K562 (cell line): ENCODE data around the gene IMPG2.

Source experiments
- CTCF ChIP-seq, 3 experiments: IDR thresholded peaks in 2 of 3; conservative IDR thresholded peaks in 1 of 3; 2 replicates each; pipeline ENCODE4 v1.5.1; 2011 to 2012; ENCODE audit warnings: low read length in 3 of 3, mild to moderate bottlenecking in 3 of 3, control low read depth in 2 of 3, improper control_type of control experiment in 1 of 3, inconsistent platforms in 1 of 3, low read depth in 1 of 3, mixed read lengths in 1 of 3, moderate library complexity in 1 of 3; ENCODE audit not compliant: insufficient read depth in 2 of 3
- EZH2 ChIP-seq: IDR thresholded peaks from 2 replicates; pipeline ENCODE4 v1.6.1; 2012; ENCODE audit warnings: low read depth, mild to moderate bottlenecking, inconsistent platforms, low read length, borderline replicate concordance
- FOXP4 ChIP-seq: sonication (generic); formaldehyde crosslinking; IDR thresholded peaks from 2 replicates; pipeline ENCODE4 v1.8.0; 2022; ENCODE audit warnings: mild to moderate bottlenecking, missing genetic modification reagents, borderline replicate concordance
- HCFC1 ChIP-seq: IDR thresholded peaks from 2 replicates; pipeline ENCODE4 v1.6.1; 2012; ENCODE audit warnings: low read depth, low read length, improper control_type of control experiment
- MCM7 ChIP-seq, 2 experiments: fragments of 450-650 bp; IDR thresholded peaks; 2 replicates each; pipeline ENCODE4 v1.6.1; 2016 to 2018
- POLR2A ChIP-seq: fragments of 450-650 bp; conservative IDR thresholded peaks from 2 replicates; pipeline ENCODE4 v1.6.1; 2016
- SRF ChIP-seq, 2 experiments: fragments of 250-450, 450-650 bp in 1 of 2; sonication (Bioruptor Pico) in 1 of 2; sonication (generic) in 1 of 2; formaldehyde crosslinking; IDR thresholded peaks; 2 replicates each; pipeline versions ENCODE4 v1.5.0 to v1.5.1; 2020 to 2022; ENCODE audit warnings: mild to moderate bottlenecking in 1 of 2, missing genetic modification reagents in 1 of 2

- TF ChIP-seq HCFC1 (no peak), FOXP4 (CRISPR knock-in tag) (no peak), SRF (CRISPR knock-in tag; IDR thresholded peaks at IDR 0.05) (no peak), MCM7 (IDR thresholded peaks at IDR 0.05) (no peak), POLR2A (no peak), CTCF (IDR thresholded peaks at IDR 0.05 in 2 of 3, conservative IDR thresholded peaks at IDR 0.05 in 1 of 3; ENCODE audit: insufficient read depth in 2 of 3, low read depth in 1 of 3, low read length in 3 of 3) (no peak), EZH2 (no peak)
Measured at GRCh38 chr3:101181801-101182200, 138.6 kb downstream of the IMPG2 start.
